ENCODE results near the gene TAS1R2.
A peak's percentile ranks its signal among the peaks of the same experiment; 100 is the strongest.
"Not testable (repeated sequence)": the region's sequence is repeated elsewhere in the genome, so short reads cannot be mapped to it uniquely, and the experiment has no call there.

The TAS1R2 gene

GRCh38 chr1:18859560-18859959, at the start of gene TAS1R2:
TSS of gene TAS1R2 (minus strand) at chr1:18859660. CDS start at chr1:18859660, 0 bp downstream.
- DNase-seq = no peak

- no peak for DNase-seq
Observed at GRCh38 chr1:18907917-18908845, 48.7 kb upstream of the TAS1R2 start.

- peak; percentile 53 for DNase-seq
Observed at GRCh38 chr1:18907021-18907916, 47.8 kb upstream of the TAS1R2 start.

- DNase-seq = no peak
Observed at GRCh38 chr1:18903291-18903756, 43.9 kb upstream of the TAS1R2 start.

GRCh38 chr1:18902523-18903290, 43.2 kb upstream of the TAS1R2 start, which contains the start of gene ALDH4A1:
TSS of gene ALDH4A1 (minus strand) at chr1:18902555. CDS start at chr1:18902523, 32 bp downstream.
- DNase-seq = peak; percentile 95

GRCh38 chr1:18901952-18902522, 42.6 kb upstream of the TAS1R2 start:
- no peak for DNase-seq

GRCh38 chr1:18901147-18901951, 41.9 kb upstream of the TAS1R2 start:
- DNase-seq = no peak

GRCh38 chr1:18900303-18900841, 40.9 kb upstream of the TAS1R2 start:
- DNase-seq = no peak

- DNase-seq = no peak
Observed at GRCh38 chr1:18899363-18900049, 40.0 kb upstream of the TAS1R2 start.

- DNase-seq = no peak
Observed at GRCh38 chr1:18898567-18898966, 39.1 kb upstream of the TAS1R2 start.

- DNase-seq = no peak
Observed at GRCh38 chr1:18895317-18895716, 35.9 kb upstream of the TAS1R2 start.

GRCh38 chr1:18893120-18893519, 33.7 kb upstream of the TAS1R2 start:
- DNase-seq = no peak

GRCh38 chr1:18891858-18892257, 32.4 kb upstream of the TAS1R2 start:
- not testable (repeated sequence) for DNase-seq

- no peak for DNase-seq
Observed at GRCh38 chr1:18891426-18891780, 31.9 kb upstream of the TAS1R2 start.

- no peak for DNase-seq
Observed at GRCh38 chr1:18890706-18891425, 31.4 kb upstream of the TAS1R2 start.

GRCh38 chr1:18886003-18886335, 26.5 kb upstream of the TAS1R2 start:
- DNase-seq = peak; percentile 37

- DNase-seq = no peak
Observed at GRCh38 chr1:18885311-18886002, 26.0 kb upstream of the TAS1R2 start.

GRCh38 chr1:18884727-18885126, 25.3 kb upstream of the TAS1R2 start:
- DNase-seq = no peak

GRCh38 chr1:18884419-18884717, 24.9 kb upstream of the TAS1R2 start:
- DNase-seq = no peak

Measured in kidney glomerular epithelial cell (primary cell).